HCT116 (cell line): Measurements from ENCODE around the gene P2RX3. TPM values are rescaled to one million over a fixed set of nuclear protein-coding genes. Genes with fewer than 3 reads are reported as not detected.

Experiments
- ATAC-seq: fragments of 200-7000 bp; cut with Tn5 transposase; 2 replicates; pipeline ENCODE4 v1.9.1; 2020; ENCODE audit warnings: mild to moderate bottlenecking, moderate library complexity
- BruUV-seq: library from RNA; stranded (reverse); fragments of 400-500 nt; replicated peaks from 2 replicates; lab custom pipeline; 2021; lab: Mats Ljungman, UMichigan
- CTCF ChIA-PET: fragments of 300-600 bp; sonication (Branson Sonifier 250); formaldehyde crosslinking; loops from one replicate; lab custom pipeline; 2021; ENCODE audit warnings: antibody characterized with exemption; lab: Charles Lee
- POLR2A ChIA-PET: fragments of 300-600, 350-600 bp; sonication (Branson Sonifier 250); formaldehyde crosslinking; loops from one replicate; lab custom pipeline; 2021; ENCODE audit warnings: antibody characterized with exemption; lab: Charles Lee
- RAD21 ChIA-PET, 2 experiments: fragments of 300-600 bp; sonication (Branson Sonifier 250); formaldehyde crosslinking; loops; one replicate each; lab custom pipeline; 2023; ENCODE audit warnings: low total read pairs in 2 of 2; ENCODE audit not compliant: uncharacterized antibody in 2 of 2, unreplicated experiment in 2 of 2, low non-redundant PET in 1 of 2; lab: Charles Lee
- DNase-seq: peaks from one replicate; pipeline ENCODE4 v3.0.0-alpha.2; 2010; ENCODE audit warnings: low read depth, low spot score
- H2AFZ ChIP-seq: fragments of 200-600 bp; shearing (Covaris generic), sonication (generic); 2 replicates; pipeline ENCODE4 v1.6.1; 2017; ENCODE audit warnings: low read depth, mixed run types, mixed read lengths, antibody characterized with exemption, low read length; ENCODE audit not compliant: poor library complexity, severe bottlenecking
- H3K27ac ChIP-seq: 2 replicates; pipeline ENCODE4 v1.5.1; 2012; ENCODE audit warnings: low read depth, low read length
- H3K27me3 ChIP-seq: fragments of 200-600 bp; sonication (generic); 2 replicates; pipeline ENCODE4 v1.6.1; 2016; ENCODE audit warnings: mixed run types, low read length, mixed read lengths; ENCODE audit not compliant: insufficient read depth
- H3K36me3 ChIP-seq, 2 experiments: fragments of 200-500 bp in 1 of 2; fragments of 200-600 bp in 1 of 2; sonication (Bioruptor generic) in 1 of 2; sonication (generic) in 1 of 2; 2 replicates each; pipeline versions ENCODE4 v1.5.1 to v1.6.1; 2014 to 2016; ENCODE audit warnings: low read length in 2 of 2, inconsistent platforms in 1 of 2, mixed read lengths in 1 of 2, mixed run types in 1 of 2; ENCODE audit not compliant: insufficient read depth in 2 of 2, control insufficient read depth in 1 of 2
- H3K4me1 ChIP-seq, 2 experiments: fragments of 200-600 bp in 1 of 2; sonication (generic) in 1 of 2; 2 replicates each; pipeline versions ENCODE4 v1.5.1 to v1.6.1; 2012 to 2017; ENCODE audit warnings: low read length in 2 of 2, inconsistent platforms in 1 of 2, mild to moderate bottlenecking in 1 of 2, mixed read lengths in 1 of 2, mixed run types in 1 of 2, moderate library complexity in 1 of 2; ENCODE audit not compliant: insufficient read depth in 2 of 2, control insufficient read depth in 1 of 2
- H3K4me2 ChIP-seq: fragments of 200-600 bp; sonication (generic); 2 replicates; pipeline ENCODE4 v1.6.1; 2017; ENCODE audit warnings: mixed run types, low read length, mixed read lengths
- H3K4me3 ChIP-seq, 2 experiments: fragments of 200-600 bp in 1 of 2; sonication (generic) in 1 of 2; replicated peaks in 1 of 2; 2 replicates each; pipeline ENCODE4 v1.5.1; 2011 to 2016; ENCODE audit warnings: low read length in 2 of 2, control low read depth in 1 of 2, low read depth in 1 of 2, mild to moderate bottlenecking in 1 of 2, mixed read lengths in 1 of 2, mixed run types in 1 of 2
- H3K79me2 ChIP-seq: fragments of 200-600 bp; sonication (generic); 2 replicates; pipeline ENCODE4 v1.6.1; 2017; ENCODE audit warnings: mild to moderate bottlenecking, mixed run types, low read length, moderate library complexity, mixed read lengths; ENCODE audit not compliant: insufficient read depth
- H3K9ac ChIP-seq: fragments of 200-600 bp; sonication (generic); 2 replicates; pipeline ENCODE4 v1.6.1; 2016; ENCODE audit warnings: low read length, mixed read lengths
- H3K9me2 ChIP-seq: fragments of 200-600 bp; sonication (generic), shearing (Covaris generic); 2 replicates; pipeline ENCODE4 v1.6.1; 2017; ENCODE audit warnings: mixed run types, mild to moderate bottlenecking, moderate library complexity; ENCODE audit not compliant: insufficient read depth
- H3K9me3 ChIP-seq, 2 experiments: fragments of 200-500 bp in 1 of 2; fragments of 200-600 bp in 1 of 2; sonication (Bioruptor generic) in 1 of 2; sonication (generic) in 1 of 2; 2 replicates each; pipeline ENCODE4 v1.6.1; 2014 to 2017; ENCODE audit warnings: low read length in 2 of 2, mixed read lengths in 2 of 2, inconsistent platforms in 1 of 2, low read depth in 1 of 2, mild to moderate bottlenecking in 1 of 2, mixed run types in 1 of 2, moderate library complexity in 1 of 2; ENCODE audit not compliant: control insufficient read depth in 1 of 2, insufficient read depth in 1 of 2
- H4K20me1 ChIP-seq: fragments of 200-600 bp; sonication (generic), shearing (Covaris generic); 2 replicates; pipeline ENCODE4 v1.6.1; 2017; ENCODE audit warnings: mixed run types, mild to moderate bottlenecking, moderate library complexity; ENCODE audit not compliant: insufficient read depth
- CBX3 ChIP-seq: IDR thresholded peaks from 2 replicates; pipeline ENCODE4 v1.6.1; 2012; ENCODE audit warnings: low read depth
- CEBPB ChIP-seq: IDR thresholded peaks from 2 replicates; pipeline ENCODE4 v1.6.1; 2012; ENCODE audit warnings: low read depth
- EGR1 ChIP-seq: IDR thresholded peaks from 2 replicates; pipeline ENCODE4 v1.6.1; 2012; ENCODE audit warnings: low read depth
- FOSL1 ChIP-seq: IDR thresholded peaks from 2 replicates; pipeline ENCODE4 v1.6.1; 2012; ENCODE audit warnings: low read depth
- JUND ChIP-seq: IDR thresholded peaks from 2 replicates; pipeline ENCODE4 v1.6.1; 2012
- POLR2A ChIP-seq: IDR thresholded peaks from 2 replicates; pipeline ENCODE4 v1.7.0; 2011; ENCODE audit warnings: borderline replicate concordance; ENCODE audit not compliant: insufficient read depth, insufficient read length; ENCODE audit errors: extremely low read depth
- POLR2AphosphoS5 ChIP-seq: IDR thresholded peaks from 2 replicates; pipeline ENCODE4 v1.6.1; 2011; ENCODE audit warnings: mild to moderate bottlenecking, low read depth, low read length, moderate library complexity
- SRF ChIP-seq: IDR thresholded peaks from 2 replicates; pipeline ENCODE4 v1.6.1; 2012; ENCODE audit warnings: low read depth
- TCF7L2 ChIP-seq: IDR thresholded peaks from 2 replicates; pipeline ENCODE4 v1.7.0; 2011; ENCODE audit warnings: borderline replicate concordance, inconsistent platforms; ENCODE audit not compliant: insufficient read depth, insufficient read length; ENCODE audit errors: extremely low read depth
- ZFX ChIP-seq: fragments of 450-650 bp; IDR thresholded peaks from 2 replicates; pipeline ENCODE4 v1.6.1; 2017
- ZNF274 ChIP-seq: fragments of 200-500 bp; sonication (Bioruptor generic); IDR thresholded peaks from 2 replicates; pipeline ENCODE4 v1.6.1; 2014; ENCODE audit warnings: mild to moderate bottlenecking, low read depth, low read length, inconsistent platforms
- intact Hi-C: fragments of 100-400 bp; cut with micrococcal nuclease; formaldehyde crosslinking; loops from 2 replicates; pipeline ENCODE4 v1.10.0; 2022
- total RNA-seq: library from RNA; stranded (reverse); gene quantifications from one replicate; pipeline ENCODE4 v1.2.1, GENCODE V29; 2021; ENCODE audit not compliant: unreplicated experiment
- TF ChIP-seq, protein P1 (sequence below): IDR thresholded peaks from 2 replicates; pipeline ENCODE4 v1.6.1; 2011; ENCODE audit warnings: mild to moderate bottlenecking, low read length, moderate library complexity; ENCODE audit not compliant: insufficient replicate concordance; ENCODE audit errors: extremely low read depth
- TF ChIP-seq, protein P2 (sequence below): IDR thresholded peaks from 2 replicates; pipeline ENCODE4 v1.6.1; 2012
- TF ChIP-seq, protein P3 (sequence below): IDR thresholded peaks from 2 replicates; pipeline ENCODE4 v1.6.1; 2012; ENCODE audit warnings: low read depth

The P2RX3 gene
- total RNA-seq, 1 experiment from 2014 or later, result not detected

DNA sequence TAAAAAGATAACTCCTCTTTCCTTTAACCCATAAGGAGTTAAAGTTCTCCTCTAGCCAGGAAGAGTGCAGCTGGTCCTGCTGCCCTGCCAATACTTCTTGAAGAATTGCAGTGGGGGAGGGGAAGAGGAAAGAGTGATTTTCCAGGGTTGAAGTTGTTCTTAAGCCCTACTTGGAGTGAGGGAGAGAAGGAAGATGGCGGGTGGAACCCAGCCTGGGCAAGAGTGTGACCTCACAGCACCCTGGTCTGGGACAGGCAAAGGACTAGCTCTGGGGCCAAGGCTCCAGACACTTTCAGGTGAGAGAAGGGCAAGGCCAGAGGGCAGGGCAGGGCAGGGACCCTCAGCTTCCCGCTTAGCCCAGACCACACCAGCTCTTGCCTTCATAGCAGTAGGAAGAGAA lies 20.0 kb upstream of the P2RX3 start:
- no peak for TF ChIP-seq ZNF274
- TF ChIP-seq CBX3, result no peak
- TF ChIP-seq, protein P1, sequence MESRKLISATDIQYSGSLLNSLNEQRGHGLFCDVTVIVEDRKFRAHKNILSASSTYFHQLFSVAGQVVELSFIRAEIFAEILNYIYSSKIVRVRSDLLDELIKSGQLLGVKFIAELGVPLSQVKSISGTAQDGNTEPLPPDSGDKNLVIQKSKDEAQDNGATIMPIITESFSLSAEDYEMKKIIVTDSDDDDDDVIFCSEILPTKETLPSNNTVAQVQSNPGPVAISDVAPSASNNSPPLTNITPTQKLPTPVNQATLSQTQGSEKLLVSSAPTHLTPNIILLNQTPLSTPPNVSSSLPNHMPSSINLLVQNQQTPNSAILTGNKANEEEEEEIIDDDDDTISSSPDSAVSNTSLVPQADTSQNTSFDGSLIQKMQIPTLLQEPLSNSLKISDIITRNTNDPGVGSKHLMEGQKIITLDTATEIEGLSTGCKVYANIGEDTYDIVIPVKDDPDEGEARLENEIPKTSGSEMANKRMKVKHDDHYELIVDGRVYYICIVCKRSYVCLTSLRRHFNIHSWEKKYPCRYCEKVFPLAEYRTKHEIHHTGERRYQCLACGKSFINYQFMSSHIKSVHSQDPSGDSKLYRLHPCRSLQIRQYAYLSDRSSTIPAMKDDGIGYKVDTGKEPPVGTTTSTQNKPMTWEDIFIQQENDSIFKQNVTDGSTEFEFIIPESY, result no peak
- TF ChIP-seq POLR2AphosphoS5, result no peak
- no peak for TF ChIP-seq JUND
- TF ChIP-seq, protein P2, sequence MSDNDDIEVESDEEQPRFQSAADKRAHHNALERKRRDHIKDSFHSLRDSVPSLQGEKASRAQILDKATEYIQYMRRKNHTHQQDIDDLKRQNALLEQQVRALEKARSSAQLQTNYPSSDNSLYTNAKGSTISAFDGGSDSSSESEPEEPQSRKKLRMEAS, result no peak
- TF ChIP-seq, protein P3, sequence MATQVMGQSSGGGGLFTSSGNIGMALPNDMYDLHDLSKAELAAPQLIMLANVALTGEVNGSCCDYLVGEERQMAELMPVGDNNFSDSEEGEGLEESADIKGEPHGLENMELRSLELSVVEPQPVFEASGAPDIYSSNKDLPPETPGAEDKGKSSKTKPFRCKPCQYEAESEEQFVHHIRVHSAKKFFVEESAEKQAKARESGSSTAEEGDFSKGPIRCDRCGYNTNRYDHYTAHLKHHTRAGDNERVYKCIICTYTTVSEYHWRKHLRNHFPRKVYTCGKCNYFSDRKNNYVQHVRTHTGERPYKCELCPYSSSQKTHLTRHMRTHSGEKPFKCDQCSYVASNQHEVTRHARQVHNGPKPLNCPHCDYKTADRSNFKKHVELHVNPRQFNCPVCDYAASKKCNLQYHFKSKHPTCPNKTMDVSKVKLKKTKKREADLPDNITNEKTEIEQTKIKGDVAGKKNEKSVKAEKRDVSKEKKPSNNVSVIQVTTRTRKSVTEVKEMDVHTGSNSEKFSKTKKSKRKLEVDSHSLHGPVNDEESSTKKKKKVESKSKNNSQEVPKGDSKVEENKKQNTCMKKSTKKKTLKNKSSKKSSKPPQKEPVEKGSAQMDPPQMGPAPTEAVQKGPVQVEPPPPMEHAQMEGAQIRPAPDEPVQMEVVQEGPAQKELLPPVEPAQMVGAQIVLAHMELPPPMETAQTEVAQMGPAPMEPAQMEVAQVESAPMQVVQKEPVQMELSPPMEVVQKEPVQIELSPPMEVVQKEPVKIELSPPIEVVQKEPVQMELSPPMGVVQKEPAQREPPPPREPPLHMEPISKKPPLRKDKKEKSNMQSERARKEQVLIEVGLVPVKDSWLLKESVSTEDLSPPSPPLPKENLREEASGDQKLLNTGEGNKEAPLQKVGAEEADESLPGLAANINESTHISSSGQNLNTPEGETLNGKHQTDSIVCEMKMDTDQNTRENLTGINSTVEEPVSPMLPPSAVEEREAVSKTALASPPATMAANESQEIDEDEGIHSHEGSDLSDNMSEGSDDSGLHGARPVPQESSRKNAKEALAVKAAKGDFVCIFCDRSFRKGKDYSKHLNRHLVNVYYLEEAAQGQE, result no peak
- no peak for TF ChIP-seq CEBPB
- no peak for TF ChIP-seq TCF7L2
- TF ChIP-seq ZFX, result no peak
- TF ChIP-seq EGR1, result no peak
- TF ChIP-seq FOSL1, result no peak
- TF ChIP-seq SRF, result no peak
- no peak for TF ChIP-seq POLR2A
- TF ChIP-seq, all 23 proteins: peak for 0
- intact Hi-C loops, result no loop called here
- H3K79me2 ChIP-seq, result peaks cover 21% of the 10 kb centered on the region; the same call in 1 of the 2 replicates

More for the DNA sequence above, 20.0 kb upstream of the P2RX3 start:
- no peak overlapping the region for H3K27ac ChIP-seq
- H3K9ac ChIP-seq, result no peak overlapping the region
- H3K9me2 ChIP-seq, result no peaks in the 10 kb centered on the region
- no peaks in the 10 kb centered on the region for H3K27me3 ChIP-seq
- ATAC-seq (no peak), DNase-seq (no peak)
- no peak overlapping the region for H2AFZ ChIP-seq
- BruUV-seq, result no TSS peak
- no peak overlapping the region for H3K4me3 ChIP-seq
- H4K20me1 ChIP-seq, result no peaks in the 10 kb centered on the region
- ChIA-PET POLR2A (no interaction called here), RAD21 (no interaction called here), CTCF (no interaction called here)
- no peak overlapping the region for H3K4me2 ChIP-seq
- peaks cover 26 to 35% of the 10 kb centered on the region in 2 experiments; a peak in 3 of 4 replicates for H3K36me3 ChIP-seq
- no peaks in the 10 kb centered on the region for H3K9me3 ChIP-seq
- H3K4me1 ChIP-seq, result peaks cover 21 to 23% of the 10 kb centered on the region in 2 experiments
